AG09319 (cell line): ENCODE results near the gene MAST4.

Source experiments
- DNase-seq: peaks from one replicate; pipeline ENCODE4 v3.0.0-alpha.2; 2010; ENCODE audit warnings: low read depth; ENCODE audit errors: extremely low read depth
- TF ChIP-seq, protein P1 (sequence below): IDR thresholded peaks from 2 replicates; pipeline ENCODE4 v1.5.1; 2011; ENCODE audit warnings: low read depth, mild to moderate bottlenecking, inconsistent platforms, low read length, moderate library complexity

Gene MAST4

DNA sequence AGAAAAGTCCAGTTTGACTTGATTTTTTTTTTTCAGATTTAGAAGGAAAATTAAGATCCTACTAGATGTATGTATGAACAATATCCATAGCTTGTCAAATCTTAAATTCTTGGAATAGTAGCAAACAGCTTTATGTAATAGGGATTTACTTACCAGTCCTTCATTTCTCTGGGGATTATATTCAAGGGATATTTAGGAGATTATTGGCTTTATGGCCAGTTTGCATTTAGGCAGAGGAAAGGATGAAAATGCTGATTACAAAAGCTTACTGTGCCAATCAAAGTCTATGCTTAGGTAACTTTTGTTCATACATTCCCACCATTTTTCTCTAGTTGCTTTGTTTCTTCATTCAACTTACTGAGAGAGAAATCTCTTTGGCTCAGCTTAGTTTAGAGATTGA is 47.9 kb downstream of the MAST4 start:
- TF ChIP-seq, protein P1, sequence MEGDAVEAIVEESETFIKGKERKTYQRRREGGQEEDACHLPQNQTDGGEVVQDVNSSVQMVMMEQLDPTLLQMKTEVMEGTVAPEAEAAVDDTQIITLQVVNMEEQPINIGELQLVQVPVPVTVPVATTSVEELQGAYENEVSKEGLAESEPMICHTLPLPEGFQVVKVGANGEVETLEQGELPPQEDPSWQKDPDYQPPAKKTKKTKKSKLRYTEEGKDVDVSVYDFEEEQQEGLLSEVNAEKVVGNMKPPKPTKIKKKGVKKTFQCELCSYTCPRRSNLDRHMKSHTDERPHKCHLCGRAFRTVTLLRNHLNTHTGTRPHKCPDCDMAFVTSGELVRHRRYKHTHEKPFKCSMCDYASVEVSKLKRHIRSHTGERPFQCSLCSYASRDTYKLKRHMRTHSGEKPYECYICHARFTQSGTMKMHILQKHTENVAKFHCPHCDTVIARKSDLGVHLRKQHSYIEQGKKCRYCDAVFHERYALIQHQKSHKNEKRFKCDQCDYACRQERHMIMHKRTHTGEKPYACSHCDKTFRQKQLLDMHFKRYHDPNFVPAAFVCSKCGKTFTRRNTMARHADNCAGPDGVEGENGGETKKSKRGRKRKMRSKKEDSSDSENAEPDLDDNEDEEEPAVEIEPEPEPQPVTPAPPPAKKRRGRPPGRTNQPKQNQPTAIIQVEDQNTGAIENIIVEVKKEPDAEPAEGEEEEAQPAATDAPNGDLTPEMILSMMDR: no peak
- no peak for DNase-seq

DNA sequence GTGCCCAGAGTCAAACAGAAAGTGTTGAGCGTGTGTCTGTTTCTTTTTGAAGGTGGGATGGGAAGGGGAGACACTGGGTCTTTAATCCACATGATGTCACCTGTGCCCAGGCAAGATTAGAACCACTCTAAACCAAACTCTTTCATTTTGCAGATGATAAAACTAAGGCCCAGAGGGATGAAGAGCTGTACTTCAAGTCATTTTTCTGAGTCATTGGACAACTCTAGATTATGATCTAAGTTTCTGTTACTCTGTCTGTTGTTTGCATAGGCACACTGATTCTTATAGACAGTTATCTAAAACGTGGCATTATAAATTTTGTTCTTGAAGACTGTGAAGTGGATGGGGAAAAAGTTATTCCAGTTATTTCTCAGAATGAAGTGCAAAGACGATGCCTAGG is 48.8 kb downstream of the MAST4 start:
- DNase-seq: no peak
- TF ChIP-seq, protein P1: no peak

DNA sequence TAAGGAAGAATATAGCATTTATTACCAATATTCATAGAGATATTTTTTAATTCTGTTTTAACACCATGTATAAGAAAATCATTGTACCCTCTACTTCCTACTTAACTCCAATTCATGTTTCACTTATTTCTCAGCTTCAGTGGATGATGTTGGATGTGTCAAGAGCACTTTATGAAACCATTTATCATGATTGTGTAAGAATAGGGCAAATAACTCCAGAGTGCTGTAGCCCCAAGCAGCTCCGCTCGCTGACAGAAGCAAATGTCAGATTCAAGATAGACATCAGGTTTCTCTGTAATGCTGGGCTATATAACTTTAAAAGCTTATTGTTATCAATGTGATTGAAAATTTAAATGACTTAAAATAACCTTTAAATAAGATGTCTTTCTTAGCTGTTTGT is 50.4 kb downstream of the MAST4 start:
- DNase-seq: no peak
- TF ChIP-seq, protein P1: no peak

DNA sequence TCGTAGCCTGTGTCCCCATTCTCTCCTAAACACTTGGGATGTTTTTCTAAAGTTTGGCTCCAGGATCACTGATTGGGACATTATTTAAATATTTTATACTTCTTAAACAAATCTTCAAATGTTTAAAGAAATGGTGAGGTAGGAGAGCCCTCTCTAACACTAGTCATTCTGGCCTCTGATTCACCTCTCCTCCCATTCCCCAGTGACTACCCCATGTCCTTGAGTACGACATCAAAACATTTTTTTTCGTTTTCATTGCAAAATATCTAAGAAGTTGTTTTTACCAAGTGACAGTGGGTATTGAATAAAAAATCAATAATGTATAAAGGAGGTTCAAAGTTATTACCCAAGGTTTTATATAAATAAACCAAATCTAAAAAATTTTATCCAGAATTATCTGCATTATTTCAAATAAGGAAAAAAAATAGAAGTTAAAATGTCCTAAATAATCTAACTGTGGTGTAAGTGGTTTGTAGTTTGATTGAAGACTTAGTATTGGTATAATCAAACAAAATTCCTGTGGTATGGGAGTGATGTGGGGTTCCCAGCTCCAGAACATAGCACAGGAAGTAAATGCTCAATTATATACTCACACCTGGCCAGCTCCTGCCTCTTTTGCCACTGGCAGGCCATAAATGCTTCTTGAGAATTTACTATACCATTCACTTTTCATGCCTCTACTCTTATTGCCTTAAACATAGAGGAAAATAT is 51.1 kb downstream of the MAST4 start:
- TF ChIP-seq, protein P1: no peak
- DNase-seq: no peak

DNA sequence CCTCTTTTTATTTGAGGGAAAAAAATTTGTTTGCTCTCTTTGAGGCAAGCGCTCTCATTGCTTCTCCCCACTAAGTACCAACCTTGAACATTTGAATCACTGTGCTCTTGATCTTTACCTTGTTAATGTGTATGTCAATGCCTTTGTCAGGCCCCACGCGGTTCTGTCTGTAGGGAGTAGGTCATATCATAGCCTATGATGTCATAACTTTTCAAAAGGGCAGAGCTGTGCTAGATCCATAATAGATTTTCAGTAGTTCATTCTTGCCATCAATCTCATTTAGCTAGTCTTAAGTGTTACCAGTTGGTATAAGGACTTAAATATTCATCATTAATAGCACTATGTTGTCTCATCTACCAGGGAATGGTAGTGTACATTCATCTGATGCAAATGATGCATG is 56.6 kb downstream of the MAST4 start:
- TF ChIP-seq, protein P1: no peak
- no peak for DNase-seq

- no peak for DNase-seq
- TF ChIP-seq, protein P1: no peak
These were observed 57.1 kb downstream of the MAST4 start for GRCh38 chr5:66653325-66653724.

- DNase-seq: no peak
- TF ChIP-seq, protein P1: no peak
These were observed 59.5 kb downstream of the MAST4 start for GRCh38 chr5:66655395-66656324.
